NB4 (cell line): ENCODE results near the gene VAV2.

Experiments
- CTCF ChIP-seq: IDR thresholded peaks from one replicate; pipeline ENCODE4 v1.5.1; 2012; ENCODE audit warnings: low read depth, low read length
- MYC ChIP-seq: IDR thresholded peaks from 2 replicates; pipeline ENCODE4 v1.6.1; 2011; ENCODE audit warnings: low read depth, low read length
- POLR2A ChIP-seq: IDR thresholded peaks from 2 replicates; pipeline ENCODE4 v1.6.1; 2011; ENCODE audit warnings: mild to moderate bottlenecking; ENCODE audit not compliant: insufficient read length; ENCODE audit errors: extremely low read depth

GRCh38 chr9:133742251-133742650 lies 249.9 kb downstream of the VAV2 start:
- TF ChIP-seq CTCF (no peak), POLR2A (no peak), MYC (no peak)
